HL-60/S4 treated with retinoic acid at 250 ng/mL for 4 days and 3 days (cell line): ENCODE measurements around the gene CASP6.

ENCODE experiments used
- in situ Hi-C: fragments of 300-500 bp; cut with MboI; formaldehyde crosslinking; loops from 2 replicates; pipeline ENCODE4 v1.7.0; 2022; ENCODE audit warnings: low sequenced_read_pairs

Gene CASP6

GRCh38 chr4:109673303-109673702, 29.9 kb downstream of the CASP6 start:
- in situ Hi-C loops: no loop called here

DNA sequence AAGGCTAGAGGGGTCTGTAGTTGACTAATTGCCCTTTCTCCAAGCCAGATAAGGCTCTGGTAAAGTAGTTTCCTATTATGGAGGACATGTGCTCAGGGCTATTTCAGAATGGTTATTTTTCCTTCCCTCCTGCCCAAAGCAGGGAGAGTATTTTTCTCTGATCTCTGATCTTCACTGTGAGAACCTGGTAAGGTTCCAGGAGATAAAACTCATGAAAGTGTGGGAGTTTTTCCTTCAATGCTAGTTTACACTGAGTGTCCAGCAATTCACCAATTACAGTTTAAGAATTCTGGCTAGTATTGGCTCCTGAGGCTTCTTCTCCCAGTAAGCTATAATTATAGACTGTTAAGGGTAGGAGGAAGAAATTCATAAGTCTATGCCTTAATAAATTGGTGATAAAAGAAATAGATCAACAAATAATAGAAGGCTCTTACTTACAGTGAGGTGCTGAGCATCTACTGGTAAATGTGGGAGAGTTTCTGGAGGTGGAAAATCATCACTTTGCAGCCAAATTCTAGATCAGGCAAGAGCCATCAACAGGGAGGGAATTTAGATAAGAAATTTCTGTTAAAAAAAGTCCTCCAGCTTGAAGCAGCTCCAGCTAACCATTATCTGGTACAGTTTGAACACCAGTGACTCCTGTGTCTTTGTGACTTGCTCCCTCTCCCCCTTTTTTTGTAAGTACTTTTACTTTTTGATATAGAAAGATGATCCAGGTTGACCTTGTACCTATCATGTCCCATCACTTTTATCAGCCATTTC, 30.9 kb downstream of the CASP6 start:
- in situ Hi-C loops: no loop called here

DNA sequence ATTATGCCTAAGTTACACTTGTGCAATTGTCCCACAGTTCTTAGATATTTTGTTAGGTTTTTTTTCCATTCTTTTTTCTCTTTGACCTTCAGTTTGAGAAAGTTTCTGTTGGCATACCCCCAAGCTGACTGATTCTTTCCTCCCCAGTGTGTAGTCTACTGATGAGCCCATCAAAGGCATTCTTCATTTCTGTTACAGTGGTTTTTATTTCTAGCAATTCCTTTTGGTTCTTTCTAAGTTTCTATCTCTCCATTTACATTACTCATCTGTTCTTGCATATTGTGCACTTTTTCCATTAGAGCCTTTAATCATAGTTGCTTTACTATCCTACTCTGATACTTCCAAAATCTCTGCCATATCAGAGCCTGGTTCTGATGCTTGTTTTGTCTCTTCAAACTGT, 31.9 kb downstream of the CASP6 start:
- in situ Hi-C loops: no loop called here

- in situ Hi-C loops: no loop called here
Measured at GRCh38 chr4:109665783-109666485, 37.3 kb downstream of the CASP6 start.

DNA sequence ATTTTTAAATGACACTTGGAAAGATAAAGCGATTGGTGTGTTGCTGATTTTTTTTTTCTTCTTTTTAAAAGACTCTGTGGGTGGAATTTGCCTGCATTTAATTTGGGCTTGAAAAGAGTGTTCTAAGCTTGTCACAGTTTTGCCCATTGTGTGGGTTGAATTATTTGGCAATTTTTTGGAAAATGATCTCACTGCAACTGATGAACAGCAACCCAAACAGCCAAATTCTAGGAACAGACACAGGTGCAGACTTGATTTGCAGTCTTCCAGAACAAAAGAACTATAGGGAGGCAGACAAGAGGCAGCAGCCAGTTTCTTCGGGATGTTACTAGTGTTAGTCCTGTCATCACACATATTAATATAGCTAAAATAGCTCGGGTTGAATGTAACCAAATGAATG, 40.5 kb downstream of the CASP6 start:
- in situ Hi-C loops: no loop called here

DNA sequence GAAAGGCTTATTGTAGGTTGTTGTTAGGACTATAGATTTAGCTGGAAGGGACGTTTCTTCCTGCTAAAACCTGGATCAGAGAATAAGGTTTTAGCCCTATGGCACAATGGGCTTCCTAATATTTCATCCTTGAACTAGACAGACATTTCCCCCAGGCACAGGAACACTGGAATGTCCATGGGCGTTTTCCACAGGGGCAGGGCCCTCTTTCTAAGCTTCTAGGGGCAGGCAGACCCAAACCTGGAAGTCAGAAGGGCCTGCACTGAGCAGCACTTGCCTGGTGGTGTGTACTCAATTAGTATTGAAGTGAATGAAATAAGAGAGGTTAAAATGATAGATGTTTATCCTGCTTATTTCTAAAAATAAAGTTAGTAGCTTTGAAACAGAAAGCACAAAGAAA, 41.1 kb downstream of the CASP6 start:
- in situ Hi-C loops: no loop called here

DNA sequence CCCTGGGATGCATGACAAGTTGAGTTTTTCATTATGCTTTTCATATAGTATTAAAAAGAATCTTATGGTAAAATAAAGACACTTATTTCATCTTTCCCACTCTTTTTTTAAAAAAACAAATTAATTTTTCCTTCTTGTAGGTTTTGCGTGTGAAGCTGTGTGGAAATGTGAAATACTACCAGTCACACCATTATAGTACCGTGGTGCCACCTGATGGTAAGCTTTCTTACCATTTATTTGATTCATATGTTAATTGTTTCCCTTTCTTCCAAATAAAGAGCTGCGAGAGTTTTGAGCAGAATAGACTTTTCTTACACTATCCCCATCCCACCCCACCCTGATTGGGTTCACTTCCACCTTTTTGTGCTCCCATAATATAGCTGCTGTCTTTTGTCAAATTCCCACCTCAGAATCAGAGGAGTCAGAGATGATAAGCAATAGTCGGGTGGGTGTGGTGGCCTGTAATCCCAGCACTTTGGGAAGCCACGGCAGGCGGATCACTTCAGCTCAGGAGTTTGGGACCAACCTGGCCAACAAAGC, 44.3 kb downstream of the CASP6 start:
- in situ Hi-C loops: no loop called here

- in situ Hi-C loops: no loop called here
Measured at GRCh38 chr4:109657854-109658418, 45.3 kb downstream of the CASP6 start.

GRCh38 chr4:109655396-109655795, 47.8 kb downstream of the CASP6 start:
- in situ Hi-C loops: no loop called here

DNA sequence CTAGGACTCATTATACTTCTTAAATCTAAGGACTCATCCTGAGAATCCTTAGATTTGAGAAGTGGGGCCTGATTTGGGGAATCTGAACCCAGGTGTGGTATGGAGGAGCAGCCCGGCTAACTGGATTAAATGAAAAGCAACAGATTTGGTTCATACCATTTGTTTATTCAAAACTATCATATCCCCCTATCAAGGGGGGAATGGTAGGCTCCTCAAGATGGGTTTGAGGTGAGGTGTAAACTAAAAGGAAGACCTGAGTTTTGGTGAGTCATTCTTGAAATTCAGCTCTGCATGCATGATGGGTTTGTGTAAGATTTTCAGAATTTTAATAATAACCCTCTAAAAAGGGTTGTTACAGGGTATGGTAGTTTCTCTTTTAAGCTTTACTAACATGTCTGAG, 53.4 kb downstream of the CASP6 start:
- in situ Hi-C loops: no loop called here

- in situ Hi-C loops: no loop called here
Measured at GRCh38 chr4:109648997-109649575, 54.2 kb downstream of the CASP6 start.

DNA sequence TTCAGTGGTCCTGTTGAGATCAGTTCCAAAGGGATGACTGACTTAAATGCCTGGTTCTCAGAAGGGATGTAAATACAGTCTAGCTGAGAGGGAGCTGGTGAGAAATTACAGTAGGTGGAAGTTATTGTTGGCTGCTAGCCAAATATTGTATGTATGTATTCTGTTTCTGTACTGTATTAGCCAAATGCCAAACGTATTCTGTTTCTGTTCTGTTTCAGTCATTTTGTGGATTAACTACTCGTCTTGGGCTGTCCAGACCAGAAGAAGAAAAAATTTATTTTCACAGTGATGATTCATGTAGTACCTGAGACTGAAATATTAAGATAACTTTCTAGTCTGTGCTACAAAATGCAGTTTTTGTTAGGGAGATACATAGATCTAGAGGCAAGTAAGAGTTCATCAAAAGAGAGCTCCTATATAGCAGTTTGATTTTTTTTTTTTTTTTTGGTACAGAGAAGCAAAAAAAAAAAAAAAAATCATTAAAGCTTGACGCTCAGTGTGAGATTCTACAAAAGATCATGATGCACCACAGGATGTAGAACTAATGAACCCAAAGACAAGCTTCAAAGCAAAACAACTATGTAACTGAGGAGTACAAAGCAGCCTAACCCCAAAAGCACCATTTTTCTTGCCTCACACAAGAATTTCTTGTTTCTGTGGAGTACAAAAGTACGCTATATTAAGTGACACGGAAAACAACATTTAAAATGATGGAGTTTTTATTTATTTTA, 54.8 kb downstream of the CASP6 start:
- in situ Hi-C loops: no loop called here

DNA sequence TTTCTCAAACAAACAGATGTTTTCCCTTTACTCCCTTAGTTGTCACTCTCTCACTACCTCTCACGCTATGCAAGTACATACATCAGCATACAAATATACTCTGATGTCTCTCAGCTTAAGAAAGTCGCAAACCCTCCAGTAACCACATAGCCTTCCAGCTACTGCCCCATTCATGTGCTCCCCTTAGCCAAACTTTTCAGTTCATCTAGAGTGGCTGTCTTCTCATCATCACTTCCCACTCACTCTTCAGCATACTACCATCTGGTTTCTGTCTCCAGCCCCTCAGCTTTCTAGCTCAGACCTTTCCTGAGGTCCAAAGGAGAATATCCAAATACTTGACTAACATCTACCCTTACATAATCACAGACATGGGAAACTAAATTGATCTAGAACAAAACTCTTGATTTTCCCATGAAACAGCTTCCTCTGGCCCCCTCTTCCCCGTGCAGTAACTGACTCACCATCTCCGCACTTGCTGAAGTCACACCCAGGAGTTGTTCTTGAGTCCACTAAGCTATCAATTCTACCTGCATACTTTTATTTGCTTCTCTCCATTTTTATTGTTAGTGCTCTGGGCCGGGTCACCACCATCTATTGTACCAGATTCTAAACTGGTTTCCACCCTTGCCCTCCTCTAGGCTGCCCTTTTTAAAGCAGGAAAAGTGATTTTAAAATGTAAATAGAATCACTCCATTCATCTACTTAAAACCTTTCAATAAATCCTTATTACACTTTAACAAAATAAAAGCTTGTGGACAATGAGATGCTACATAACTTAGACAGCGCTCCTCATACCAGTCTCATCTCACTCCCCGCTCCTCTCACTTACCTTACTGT, 57.2 kb downstream of the CASP6 start:
- in situ Hi-C loops: no loop called here

DNA sequence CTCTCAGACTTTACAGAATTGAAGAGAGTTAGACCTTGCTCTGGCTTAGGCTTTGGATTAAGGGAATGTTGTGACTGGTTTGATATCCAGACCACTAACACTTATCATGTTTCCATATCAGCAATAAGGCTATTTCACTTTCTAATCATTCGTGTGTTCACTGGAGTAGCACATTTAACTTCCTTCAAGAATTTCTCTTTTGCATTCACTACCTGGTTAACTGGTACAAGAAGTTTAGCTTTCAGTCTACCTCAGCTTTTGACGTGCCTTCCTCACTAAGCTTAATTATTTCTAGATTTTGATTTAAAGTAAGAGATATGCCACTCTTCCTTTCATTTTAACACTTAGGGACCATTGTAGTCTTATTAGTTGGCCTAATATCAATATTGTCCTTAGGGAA, 62.6 kb downstream of the CASP6 start:
- in situ Hi-C loops: no loop called here
